Choroid plexus epithelial cell (primary cell): ENCODE results near the gene IL20RA.
"Not testable (repeated sequence)": the region's sequence is repeated elsewhere in the genome, so short reads cannot be mapped to it uniquely, and the experiment has no call there.

Source experiments
- DNase-seq: peaks from one replicate; pipeline ENCODE4 v3.0.0-alpha.2; 2010; ENCODE audit warnings: low read depth
- H3K4me3 ChIP-seq: 2 replicates; pipeline ENCODE4 v1.5.1; 2011; ENCODE audit warnings: low read depth, mild to moderate bottlenecking, control low read depth, low read length, moderate library complexity
- CTCF ChIP-seq: conservative IDR thresholded peaks from 2 replicates; pipeline ENCODE4 v1.5.1; 2011; ENCODE audit warnings: low read depth, mild to moderate bottlenecking, control low read depth, inconsistent platforms, low read length, moderate library complexity

Gene IL20RA

GRCh38 chr6:137084865-137085617, 40.3 kb upstream of the IL20RA start:
- TF ChIP-seq CTCF, result no peak
- H3K4me3 ChIP-seq, result no peak overlapping the region
- DNase-seq, result no peak

DNA sequence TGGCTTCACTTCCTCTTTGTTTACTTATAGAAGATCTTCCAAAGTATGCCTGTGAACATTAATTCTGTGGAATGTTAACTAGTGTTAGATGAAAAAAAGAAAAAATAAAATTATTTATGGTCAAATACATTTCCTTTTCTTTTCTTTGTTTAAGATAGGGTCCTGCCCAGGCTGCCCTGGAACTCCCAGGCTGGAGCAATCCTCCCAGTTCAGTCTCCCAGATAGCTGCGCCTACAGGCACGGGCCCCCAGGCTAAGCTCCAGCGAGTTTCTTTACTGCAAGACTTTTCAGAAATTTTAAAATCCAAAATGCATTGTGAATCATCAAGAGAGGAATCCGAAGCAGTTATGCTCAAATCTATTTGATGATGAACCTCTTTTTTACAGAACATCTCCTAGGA, 39.3 kb upstream of the IL20RA start:
- H3K4me3 ChIP-seq, result no peak overlapping the region
- DNase-seq, result no peak
- TF ChIP-seq CTCF, result no peak

- no peak overlapping the region for H3K4me3 ChIP-seq
- no peak for DNase-seq
- no peak for TF ChIP-seq CTCF
Observed at GRCh38 chr6:137081997-137082396, 37.2 kb upstream of the IL20RA start.

DNA sequence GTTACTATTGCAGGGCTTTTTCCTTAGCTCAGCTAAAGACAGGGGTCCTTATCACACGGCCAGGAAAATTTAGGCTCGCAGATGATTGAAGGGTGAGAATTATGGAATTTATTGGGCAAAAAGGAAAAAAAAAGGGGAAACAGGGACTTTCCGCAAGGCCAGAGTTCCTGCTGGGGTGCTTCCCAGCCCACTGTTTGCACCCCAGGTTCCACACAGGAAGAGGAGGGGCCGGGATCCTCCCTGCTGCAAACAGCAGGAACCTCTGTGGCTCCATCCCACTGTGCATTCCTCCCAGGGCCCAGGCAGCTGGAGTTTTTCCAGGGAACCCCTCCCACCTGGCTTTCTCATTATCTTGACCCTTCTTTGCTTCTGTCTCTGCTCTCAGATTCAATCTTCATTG, 35.9 kb upstream of the IL20RA start:
- no peak overlapping the region for H3K4me3 ChIP-seq
- no peak for DNase-seq
- TF ChIP-seq CTCF, result no peak

- no peak overlapping the region for H3K4me3 ChIP-seq
- peak; percentile 94 for TF ChIP-seq CTCF
- peak; percentile 83 for DNase-seq
Observed at GRCh38 chr6:137076277-137077068, 31.7 kb upstream of the IL20RA start.

GRCh38 chr6:137075790-137076189, 31.0 kb upstream of the IL20RA start:
- H3K4me3 ChIP-seq, DNase-seq: not testable (repeated sequence)

GRCh38 chr6:137070303-137070702, 25.5 kb upstream of the IL20RA start:
- H3K4me3 ChIP-seq, result no peak overlapping the region
- TF ChIP-seq CTCF, result no peak
- no peak for DNase-seq
